GM13976 (cell line): Measurements from ENCODE around the gene ECM1.

Experiments used
- DNase-seq: peaks from one replicate; pipeline ENCODE4 v3.0.0; 2012; ENCODE audit warnings: low spot score
- in situ Hi-C: fragments of 300-500 bp; cut with MboI; formaldehyde crosslinking; loops from one replicate; pipeline ENCODE4 v1.12.0; 2022; ENCODE audit warnings: low sequenced_read_pairs, mixed read lengths, inconsistent platforms; ENCODE audit not compliant: unreplicated experiment
- TF ChIP-seq, protein P1 (sequence below): IDR thresholded peaks from 2 replicates; pipeline ENCODE4 v1.5.1; 2012; ENCODE audit warnings: borderline replicate concordance, mild to moderate bottlenecking; ENCODE audit not compliant: insufficient read depth; ENCODE audit errors: extremely low read depth, missing control alignments, control extremely low read depth

The ECM1 gene

DNA sequence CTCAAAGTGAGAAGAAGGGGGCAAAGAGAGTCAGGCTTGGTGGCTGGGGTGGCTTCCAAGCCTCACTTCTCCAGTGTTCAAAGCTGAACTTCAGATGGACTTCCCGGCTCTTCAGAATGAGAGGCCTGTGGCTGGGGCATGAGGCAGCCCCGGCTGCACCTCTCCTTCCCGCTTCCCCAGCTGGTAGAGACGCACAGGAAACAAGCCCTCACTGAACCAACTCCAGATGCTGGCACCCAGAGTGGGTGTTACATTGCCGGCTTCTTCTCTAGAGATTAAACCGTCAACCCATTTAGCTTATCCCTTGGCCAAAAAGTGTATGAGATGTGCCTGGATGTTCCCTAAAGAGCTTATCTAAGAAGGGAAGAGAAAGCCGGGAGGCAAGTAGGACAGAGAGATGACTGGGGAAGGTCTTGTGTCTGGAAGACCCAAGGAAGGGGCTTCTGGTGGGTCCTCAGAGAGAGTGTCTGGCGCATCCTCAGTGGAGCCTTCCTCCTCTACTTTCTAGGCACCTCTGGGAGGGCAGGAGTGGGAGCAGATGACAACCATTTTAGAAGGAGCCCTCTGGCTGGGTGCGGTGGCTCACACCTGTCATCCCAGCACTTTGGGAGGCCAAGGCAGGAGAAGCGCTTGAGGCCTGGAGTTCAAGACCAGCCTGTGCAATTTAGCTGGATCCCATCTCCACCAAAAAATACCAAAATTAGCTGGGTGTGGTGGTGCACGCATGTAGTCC lies 43.3 kb downstream of the ECM1 start:
- TF ChIP-seq, protein P1, sequence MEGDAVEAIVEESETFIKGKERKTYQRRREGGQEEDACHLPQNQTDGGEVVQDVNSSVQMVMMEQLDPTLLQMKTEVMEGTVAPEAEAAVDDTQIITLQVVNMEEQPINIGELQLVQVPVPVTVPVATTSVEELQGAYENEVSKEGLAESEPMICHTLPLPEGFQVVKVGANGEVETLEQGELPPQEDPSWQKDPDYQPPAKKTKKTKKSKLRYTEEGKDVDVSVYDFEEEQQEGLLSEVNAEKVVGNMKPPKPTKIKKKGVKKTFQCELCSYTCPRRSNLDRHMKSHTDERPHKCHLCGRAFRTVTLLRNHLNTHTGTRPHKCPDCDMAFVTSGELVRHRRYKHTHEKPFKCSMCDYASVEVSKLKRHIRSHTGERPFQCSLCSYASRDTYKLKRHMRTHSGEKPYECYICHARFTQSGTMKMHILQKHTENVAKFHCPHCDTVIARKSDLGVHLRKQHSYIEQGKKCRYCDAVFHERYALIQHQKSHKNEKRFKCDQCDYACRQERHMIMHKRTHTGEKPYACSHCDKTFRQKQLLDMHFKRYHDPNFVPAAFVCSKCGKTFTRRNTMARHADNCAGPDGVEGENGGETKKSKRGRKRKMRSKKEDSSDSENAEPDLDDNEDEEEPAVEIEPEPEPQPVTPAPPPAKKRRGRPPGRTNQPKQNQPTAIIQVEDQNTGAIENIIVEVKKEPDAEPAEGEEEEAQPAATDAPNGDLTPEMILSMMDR, result no peak
- DNase-seq, result no peak
- in situ Hi-C loops, result no loop called here

DNA sequence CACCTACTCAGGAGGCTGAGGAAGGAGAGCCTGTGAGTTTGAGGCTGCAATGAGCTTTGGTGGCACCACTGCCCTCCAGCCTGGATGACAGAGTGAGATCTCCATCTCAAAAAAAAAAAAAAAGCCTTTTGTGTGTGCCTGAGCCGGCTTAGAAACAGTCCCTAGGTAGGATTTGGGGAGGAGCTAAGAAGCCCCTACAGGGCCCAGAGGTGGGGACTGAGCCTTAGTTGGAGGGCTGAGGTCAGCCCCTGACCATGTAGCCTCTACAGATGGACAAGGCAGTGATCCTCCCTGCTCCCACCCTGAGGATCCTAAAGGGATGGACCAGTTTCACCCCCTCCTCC lies 43.8 kb downstream of the ECM1 start:
- in situ Hi-C loops, result no loop called here
- no peak for DNase-seq
- TF ChIP-seq, protein P1, result no peak

DNA sequence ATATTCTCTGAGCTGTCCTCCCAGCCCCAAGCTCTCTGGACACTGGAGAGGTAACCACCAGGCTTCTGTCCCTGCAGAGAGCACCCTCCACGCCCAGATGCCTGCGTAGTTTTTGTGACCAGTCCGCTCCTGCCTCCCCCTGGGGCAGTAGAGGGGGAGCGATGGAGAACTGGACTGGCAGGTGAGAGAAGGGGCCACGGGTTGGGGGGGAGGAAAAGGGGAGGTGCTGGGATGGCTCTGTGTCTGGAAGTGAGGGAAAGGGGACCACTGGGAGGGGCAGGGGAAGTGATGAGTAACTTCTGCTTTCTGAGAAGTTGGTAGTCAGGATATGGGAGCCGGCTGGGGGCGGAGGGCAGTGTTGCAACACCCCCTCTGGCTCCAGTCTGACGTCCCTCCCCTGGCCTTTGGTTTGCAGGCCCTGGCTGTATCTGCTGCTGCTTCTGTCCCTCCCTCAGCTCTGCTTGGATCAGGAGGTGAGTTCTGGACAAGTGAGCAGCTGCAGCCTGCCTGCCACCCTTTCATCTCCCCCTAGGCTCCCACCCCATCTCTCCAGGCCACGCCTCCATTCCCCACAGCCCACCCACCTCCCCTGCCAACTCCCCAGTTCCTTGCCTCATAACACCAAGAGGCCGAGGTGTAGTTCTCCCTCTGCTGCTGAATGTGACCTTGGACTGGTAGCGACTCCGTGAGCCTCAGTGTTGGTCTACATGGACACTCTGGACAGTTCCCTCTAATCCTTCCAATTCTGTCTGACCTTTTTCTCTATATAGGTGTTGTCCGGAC lies 44.4 kb downstream of the ECM1 start:
- no peak for DNase-seq
- TF ChIP-seq, protein P1, result no peak
- in situ Hi-C loops, result no loop called here

DNA sequence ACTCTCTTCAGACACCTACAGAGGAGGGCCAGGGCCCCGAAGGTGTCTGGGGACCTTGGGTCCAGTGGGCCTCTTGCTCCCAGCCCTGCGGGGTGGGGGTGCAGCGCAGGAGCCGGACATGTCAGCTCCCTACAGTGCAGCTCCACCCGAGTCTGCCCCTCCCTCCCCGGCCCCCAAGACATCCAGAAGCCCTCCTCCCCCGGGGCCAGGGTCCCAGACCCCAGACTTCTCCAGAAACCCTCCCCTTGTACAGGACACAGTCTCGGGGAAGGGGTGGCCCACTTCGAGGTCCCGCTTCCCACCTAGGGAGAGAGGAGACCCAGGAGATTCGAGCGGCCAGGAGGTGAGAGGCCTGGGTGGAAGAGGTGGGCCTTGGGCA lies 45.0 kb downstream of the ECM1 start:
- in situ Hi-C loops, result no loop called here
- DNase-seq, result no peak
- TF ChIP-seq, protein P1, result no peak

DNA sequence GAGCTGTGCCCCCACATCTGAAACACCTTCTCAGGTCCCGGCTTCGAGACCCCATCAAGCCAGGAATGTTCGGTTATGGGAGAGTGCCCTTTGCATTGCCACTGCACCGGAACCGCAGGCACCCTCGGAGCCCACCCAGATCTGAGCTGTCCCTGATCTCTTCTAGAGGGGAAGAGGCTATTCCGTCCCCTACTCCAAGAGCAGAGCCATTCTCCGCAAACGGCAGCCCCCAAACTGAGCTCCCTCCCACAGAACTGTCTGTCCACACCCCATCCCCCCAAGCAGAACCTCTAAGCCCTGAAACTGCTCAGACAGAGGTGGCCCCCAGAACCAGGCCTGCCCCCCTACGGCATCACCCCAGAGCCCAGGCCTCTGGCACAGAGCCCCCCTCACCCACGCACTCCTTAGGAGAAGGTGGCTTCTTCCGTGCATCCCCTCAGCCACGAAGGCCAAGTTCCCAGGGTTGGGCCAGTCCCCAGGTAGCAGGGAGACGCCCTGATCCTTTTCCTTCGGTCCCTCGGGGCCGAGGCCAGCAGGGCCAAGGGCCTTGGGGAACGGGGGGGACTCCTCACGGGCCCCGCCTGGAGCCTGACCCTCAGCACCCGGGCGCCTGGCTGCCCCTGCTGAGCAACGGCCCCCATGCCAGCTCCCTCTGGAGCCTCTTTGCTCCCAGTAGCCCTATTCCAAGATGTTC lies 45.6 kb downstream of the ECM1 start:
- DNase-seq, result no peak
- TF ChIP-seq, protein P1, result no peak
- in situ Hi-C loops, result no loop called here

DNA sequence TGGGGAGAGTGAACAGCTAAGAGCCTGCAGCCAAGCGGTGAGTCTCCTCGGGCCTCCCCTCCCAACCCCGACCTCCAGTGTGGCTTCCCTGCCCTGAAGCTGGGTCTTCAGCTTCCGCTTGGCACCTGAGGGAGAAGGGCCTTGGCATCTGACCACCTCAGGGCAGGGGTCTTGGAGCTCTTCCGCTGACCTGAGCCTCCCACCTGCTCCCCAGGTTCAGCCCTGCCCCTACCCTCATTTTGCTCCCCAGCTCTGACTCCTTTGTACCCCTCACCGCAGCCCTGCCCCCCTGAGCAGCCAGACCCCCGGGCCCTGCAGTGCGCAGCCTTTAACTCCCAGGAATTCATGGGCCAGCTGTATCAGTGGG lies 46.2 kb downstream of the ECM1 start:
- no peak for DNase-seq
- in situ Hi-C loops, result no loop called here
- TF ChIP-seq, protein P1, result no peak
